B cell (primary cell): Measurements from ENCODE around the gene MTFR1L. TPM values are rescaled to one million over a fixed set of nuclear protein-coding genes. Genes with fewer than 3 reads are reported as not detected.

ENCODE experiments used
- ATAC-seq: fragments of 200-7000 bp; cut with Tn5 transposase; one replicate; pipeline ENCODE4 v1.10.0; 2021; ENCODE audit warnings: low read depth, mild to moderate bottlenecking, moderate number of reproducible peaks, moderate library complexity
- CTCF ChIA-PET: fragments of 350-600 bp; sonication (Branson Sonifier 250); formaldehyde crosslinking; loops from one replicate; lab custom pipeline; 2021; ENCODE audit warnings: antibody characterized with exemption, inconsistent platforms; lab: Charles Lee
- POLR2A ChIA-PET: fragments of 350-600 bp; sonication (Branson Sonifier 250); formaldehyde crosslinking; loops from one replicate; lab custom pipeline; 2021; ENCODE audit warnings: antibody characterized with exemption; lab: Charles Lee
- DNase-seq: peaks from one replicate; pipeline ENCODE4 v3.0.0; 2013
- H2AFZ ChIP-seq: 2 replicates; pipeline ENCODE4 v1.6.1; 2012; ENCODE audit warnings: mild to moderate bottlenecking, low read depth, low read length; ENCODE audit not compliant: insufficient read depth, poor library complexity, severe bottlenecking
- H3K27ac ChIP-seq, 2 donors: 1 replicate in 1 of 2; 2 replicates in 1 of 2; pipeline ENCODE4 v1.5.1; 2012 to 2013; ENCODE audit warnings: low read length in 2 of 2, mild to moderate bottlenecking in 2 of 2, moderate library complexity in 1 of 2
- H3K27me3 ChIP-seq, 4 experiments: fragments of 200-600 bp in 1 of 4; sonication (generic) in 1 of 4; replicated peaks in 1 of 4; 1 replicate in 2 of 4; 2 replicates in 2 of 4; pipeline versions ENCODE4 v1.6.1 to v1.7.0; 2013 to 2016; ENCODE audit warnings: low read length in 3 of 4, mild to moderate bottlenecking in 2 of 4, mixed read lengths in 1 of 4, moderate library complexity in 1 of 4; ENCODE audit not compliant: insufficient read depth in 4 of 4, control insufficient read depth in 3 of 4; ENCODE audit errors: control extremely low read depth in 1 of 4
- H3K36me3 ChIP-seq, 2 experiments: replicated peaks in 1 of 2; 1 replicate in 1 of 2; 2 replicates in 1 of 2; pipeline versions ENCODE4 v1.6.1 to v1.7.1; 2013; ENCODE audit warnings: low read length in 1 of 2; ENCODE audit not compliant: insufficient read depth in 2 of 2, control insufficient read depth in 1 of 2; ENCODE audit errors: control extremely low read depth in 1 of 2, extremely low read depth in 1 of 2
- H3K4me1 ChIP-seq, 2 donors: fragments of 200-600 bp in 1 of 2; sonication (generic) in 1 of 2; 1 replicate in 1 of 2; 2 replicates in 1 of 2; pipeline versions ENCODE4 v1.5.1 to v1.6.1; 2013 to 2017; ENCODE audit warnings: low read length in 2 of 2; ENCODE audit not compliant: control insufficient read depth in 2 of 2, insufficient read depth in 2 of 2
- H3K4me2 ChIP-seq: replicated peaks from 2 replicates; pipeline ENCODE3; 2012; ENCODE audit warnings: mild to moderate bottlenecking, low read depth, low read length; ENCODE audit not compliant: poor library complexity, severe bottlenecking
- H3K4me3 ChIP-seq, 5 experiments: fragments of 200-600 bp in 1 of 5; sonication (generic) in 1 of 5; 1 replicate in 3 of 5; 2 replicates in 2 of 5; pipeline versions ENCODE4 v1.5.1 to v1.7.0; 2011 to 2016; ENCODE audit warnings: low read length in 4 of 5, mild to moderate bottlenecking in 4 of 5, low read depth in 2 of 5, control low read depth in 1 of 5, moderate library complexity in 1 of 5; ENCODE audit not compliant: insufficient read depth in 1 of 5; ENCODE audit errors: control extremely low read depth in 1 of 5, extremely low read depth in 1 of 5
- H3K79me2 ChIP-seq: fragments of 200-600 bp; sonication (generic); one replicate; pipeline ENCODE4 v1.6.0; 2016; ENCODE audit warnings: low read length; ENCODE audit not compliant: control insufficient read depth, insufficient read depth
- H3K9ac ChIP-seq: fragments of 200-600 bp; sonication (generic); 2 replicates; pipeline ENCODE4 v1.6.1; 2017; ENCODE audit warnings: mild to moderate bottlenecking, low read length, moderate library complexity
- H3K9me3 ChIP-seq, 3 donors: one replicate each; pipeline versions ENCODE4 v1.6.1 to v1.7.1; 2013; ENCODE audit warnings: low read length in 2 of 3; ENCODE audit not compliant: control insufficient read depth in 2 of 3, insufficient read depth in 1 of 3; ENCODE audit errors: control extremely low read depth in 1 of 3
- H4K20me1 ChIP-seq: 2 replicates; pipeline ENCODE4 v1.6.0; 2012; ENCODE audit warnings: mild to moderate bottlenecking, low read length; ENCODE audit not compliant: insufficient read depth, control insufficient read depth, poor library complexity, severe bottlenecking
- H3K27ac Mint-ChIP-seq: one replicate; pipeline ENCODE4 v1.8.0; 2021; ENCODE audit warnings: mixed read lengths
- H3K27me3 Mint-ChIP-seq: one replicate; pipeline ENCODE4 v1.8.0; 2021; ENCODE audit warnings: mixed read lengths
- H3K4me1 Mint-ChIP-seq: one replicate; pipeline ENCODE4 v1.8.0; 2021; ENCODE audit warnings: mixed read lengths
- H3K4me3 Mint-ChIP-seq: one replicate; pipeline ENCODE4 v1.8.0; 2021; ENCODE audit warnings: mixed read lengths
- H3K9me3 Mint-ChIP-seq: one replicate; pipeline ENCODE4 v1.8.0; 2022; ENCODE audit warnings: mixed read lengths; ENCODE audit not compliant: insufficient read depth
- EZH2 ChIP-seq: IDR thresholded peaks from 2 replicates; pipeline ENCODE4 v1.6.1; 2012; ENCODE audit warnings: borderline replicate concordance, low read depth, mild to moderate bottlenecking, moderate library complexity, low read length; ENCODE audit not compliant: insufficient read depth, poor library complexity, severe bottlenecking
- WGBS: methylation state at CpG from one replicate; pipeline ENCODE4 v1.1.5; 2013; ENCODE audit warnings: missing lambda C conversion rate; ENCODE audit not compliant: insufficient coverage; 5-methylcytosine and 5-hydroxymethylcytosine counted together
- intact Hi-C: fragments of 100-400 bp; cut with micrococcal nuclease; formaldehyde crosslinking; loops from one replicate; pipeline ENCODE4 v1.10.0; 2022
- polyA plus RNA-seq: library from polyadenylated mRNA; depleted of rRNA; stranded (reverse); fragments of >200 nt; gene quantifications from 2 replicates; pipeline ENCODE4 v1.2.3, GENCODE V29; 2012
- total RNA-seq, 2 donors: library from RNA; stranded (reverse); fragments of 120-200 nt in 1 of 2; gene quantifications; 1 replicate in 1 of 2; 2 replicates in 1 of 2; pipeline versions ENCODE4 v1.2.3 to v1.2.4, GENCODE V29; 2013 to 2022
- TF ChIP-seq, protein P1 (sequence below): fragments of 200-600 bp; IDR thresholded peaks from one replicate; pipeline ENCODE4 v1.8.0; 2022; ENCODE audit warnings: antibody characterized with exemption, mild to moderate bottlenecking

Gene MTFR1L
- total and polyA plus RNA-seq, 2 donors (not counting 1 experiment from before 2014, with no cell fraction given): 41.5 to 44.6 TPM

DNA sequence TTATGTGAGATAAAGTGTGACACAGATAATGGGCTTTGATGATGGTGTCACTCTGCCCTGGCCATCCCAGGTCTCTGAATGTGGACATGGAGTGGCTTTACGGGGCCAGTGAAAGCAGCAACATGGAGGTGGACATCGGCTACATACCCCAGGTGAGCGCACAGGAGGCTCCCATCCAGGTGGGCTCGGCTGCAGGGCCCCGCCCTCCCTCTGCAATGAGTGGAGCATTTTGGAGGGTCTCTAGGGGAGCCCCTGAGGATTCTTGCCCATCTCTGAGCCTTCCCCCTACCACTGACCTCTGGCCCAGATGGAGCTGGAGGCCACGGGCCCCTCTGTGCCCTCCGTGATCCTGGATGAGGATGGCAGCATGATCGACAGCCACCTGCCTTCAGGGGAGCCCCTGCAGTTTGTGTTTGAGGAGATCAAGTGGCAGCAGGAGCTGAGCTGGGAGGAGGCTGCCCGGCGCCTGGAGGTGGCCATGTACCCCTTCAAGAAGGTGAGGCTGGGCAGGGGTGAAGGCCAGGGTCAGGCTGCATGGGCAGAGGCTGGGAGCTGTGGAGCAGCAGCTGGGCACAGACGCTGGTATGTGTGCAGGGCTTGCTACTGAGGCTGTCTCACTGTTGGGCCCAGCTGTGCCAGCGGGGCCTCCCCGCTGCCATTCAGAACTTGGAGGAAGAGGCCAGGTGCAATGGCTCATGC is 8.2 kb upstream of the MTFR1L start:
- no peak overlapping the region for H2AFZ ChIP-seq
- no peak overlapping the region for H3K27ac ChIP-seq
- DNase-seq (no peak), ATAC-seq (no peak)
- no peaks in the 10 kb centered on the region for H3K9me3 ChIP-seq
- H3K4me1 ChIP-seq: peaks cover 11 to 23% of the 10 kb centered on the region in 2 donors
- no peak overlapping the region for H3K9ac ChIP-seq
- no peak overlapping the region for H3K27ac Mint-ChIP-seq
- H3K79me2 ChIP-seq: no peaks in the 10 kb centered on the region
- TF ChIP-seq EZH2: no peak
- TF ChIP-seq, protein P1, sequence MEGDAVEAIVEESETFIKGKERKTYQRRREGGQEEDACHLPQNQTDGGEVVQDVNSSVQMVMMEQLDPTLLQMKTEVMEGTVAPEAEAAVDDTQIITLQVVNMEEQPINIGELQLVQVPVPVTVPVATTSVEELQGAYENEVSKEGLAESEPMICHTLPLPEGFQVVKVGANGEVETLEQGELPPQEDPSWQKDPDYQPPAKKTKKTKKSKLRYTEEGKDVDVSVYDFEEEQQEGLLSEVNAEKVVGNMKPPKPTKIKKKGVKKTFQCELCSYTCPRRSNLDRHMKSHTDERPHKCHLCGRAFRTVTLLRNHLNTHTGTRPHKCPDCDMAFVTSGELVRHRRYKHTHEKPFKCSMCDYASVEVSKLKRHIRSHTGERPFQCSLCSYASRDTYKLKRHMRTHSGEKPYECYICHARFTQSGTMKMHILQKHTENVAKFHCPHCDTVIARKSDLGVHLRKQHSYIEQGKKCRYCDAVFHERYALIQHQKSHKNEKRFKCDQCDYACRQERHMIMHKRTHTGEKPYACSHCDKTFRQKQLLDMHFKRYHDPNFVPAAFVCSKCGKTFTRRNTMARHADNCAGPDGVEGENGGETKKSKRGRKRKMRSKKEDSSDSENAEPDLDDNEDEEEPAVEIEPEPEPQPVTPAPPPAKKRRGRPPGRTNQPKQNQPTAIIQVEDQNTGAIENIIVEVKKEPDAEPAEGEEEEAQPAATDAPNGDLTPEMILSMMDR: no peak
- H3K4me2 ChIP-seq: no peak overlapping the region
- intact Hi-C loops: loop anchor here (5.0 to 10.0 kb wide), 2 partner anchors 409 to 567 kb away; partner anchors contain the start of gene RSRP1
- CTCF ChIA-PET: interaction anchor here (0.8 to 6.1 kb wide), 10 partner anchors 9 to 384 kb away, joined by 3 to 59 read pairs (median 6); partner anchors contain the start of gene MTFR1L
- H3K4me3 ChIP-seq: no peak overlapping the region
- no peaks in the 10 kb centered on the region for H3K27me3 ChIP-seq
- POLR2A ChIA-PET: interaction anchor here (0.6 to 1.5 kb wide), 2 partner anchors 8 kb away, joined by 4 read pairs; partner anchors contain the start of gene MTFR1L
- no peaks in the 10 kb centered on the region for H4K20me1 ChIP-seq
- peaks cover 0 to 3% of the 10 kb centered on the region in 2 experiments for H3K36me3 ChIP-seq
- no peaks in the 10 kb centered on the region for H3K9me3 Mint-ChIP-seq
- H3K27me3 Mint-ChIP-seq: no peaks in the 10 kb centered on the region
- H3K4me1 Mint-ChIP-seq: peaks cover 17% of the 10 kb centered on the region
- H3K4me3 Mint-ChIP-seq: no peak overlapping the region
- WGBS: 92% methylated on average over 9 of the region's 13 CpGs
